ENCODE results near the gene BEGAIN.

The BEGAIN gene

GRCh38 chr14:100577986-100578431, 9.2 kb downstream of the BEGAIN start:
- H3K9me3 ChIP-seq (replicated peaks in 1 of 2; ENCODE audit: control insufficient read depth in 2 of 2, insufficient read depth in 1 of 2, low read depth in 1 of 2, low read length in 2 of 2): no peaks in the 10 kb centered on the region
- no peak overlapping the region for H2AFZ ChIP-seq (ENCODE audit: low read length)
- H4K91ac ChIP-seq (ENCODE audit: low read depth, low read length, poor library complexity): no peak overlapping the region
- peaks cover 1% of the 10 kb centered on the region for H3K79me1 ChIP-seq (ENCODE audit: low read depth, low read length)
- no peak overlapping the region for H3K23ac ChIP-seq (ENCODE audit: low read depth, low read length, poor library complexity)
- H3K4ac ChIP-seq (ENCODE audit: low read length): no peak overlapping the region
- H4K8ac ChIP-seq (ENCODE audit: low read depth, low read length): peak overlapping the region; percentile 92
- peak overlapping the region; percentile 48 for H2BK5ac ChIP-seq (ENCODE audit: low read length)
- H3K4me1 ChIP-seq (ENCODE audit: control insufficient read depth in 2 of 2, insufficient read depth in 1 of 2, low read depth in 1 of 2, low read length in 2 of 2): peaks cover 17 to 23% of the 10 kb centered on the region in 2 donors
- H3K36me3 ChIP-seq (replicated peaks in 1 of 2; ENCODE audit: control insufficient read depth in 2 of 2, insufficient read depth in 2 of 2, low read length in 2 of 2): no peaks in the 10 kb centered on the region
- H3K18ac ChIP-seq (ENCODE audit: low read length): peak overlapping the region; percentile 90
- no peak overlapping the region for H3K27ac ChIP-seq (replicated peaks; ENCODE audit: low read length)
- peak overlapping the region; percentile 30 for H3K9ac ChIP-seq (ENCODE audit: low read depth, low read length, poor library complexity)
- WGBS, 2 donors (ENCODE audit: extremely low coverage in 2 of 2, insufficient read length in 2 of 2, insufficient replicate concordance in 1 of 2): no CpG with 5 or more reads among the region's 8 CpGs
- H2BK120ac ChIP-seq (ENCODE audit: low read depth, low read length): no peak overlapping the region
- no peak overlapping the region for H3K4me2 ChIP-seq (ENCODE audit: insufficient read depth, low read length, poor library complexity, severe bottlenecking)
- no peak overlapping the region for H3K14ac ChIP-seq (ENCODE audit: low read length)
- no peak for DNase-seq (ENCODE audit: low spot score)
- H3K4me3 ChIP-seq (ENCODE audit: low read length in 2 of 2): no peak overlapping the region
- H2AK5ac ChIP-seq (ENCODE audit: low read depth, low read length): peak overlapping the region; percentile 78
- H2BK12ac ChIP-seq (ENCODE audit: low read length): peak overlapping the region; percentile 78
- peaks cover 0 to 22% (median 0%) of the 10 kb centered on the region in 3 experiments for H3K27me3 ChIP-seq (ENCODE audit: control insufficient read depth in 3 of 3, insufficient read depth in 3 of 3, low read depth in 1 of 3, low read length in 3 of 3)
- peak overlapping the region; percentile 38 for H2BK15ac ChIP-seq (ENCODE audit: low read length)

DNA sequence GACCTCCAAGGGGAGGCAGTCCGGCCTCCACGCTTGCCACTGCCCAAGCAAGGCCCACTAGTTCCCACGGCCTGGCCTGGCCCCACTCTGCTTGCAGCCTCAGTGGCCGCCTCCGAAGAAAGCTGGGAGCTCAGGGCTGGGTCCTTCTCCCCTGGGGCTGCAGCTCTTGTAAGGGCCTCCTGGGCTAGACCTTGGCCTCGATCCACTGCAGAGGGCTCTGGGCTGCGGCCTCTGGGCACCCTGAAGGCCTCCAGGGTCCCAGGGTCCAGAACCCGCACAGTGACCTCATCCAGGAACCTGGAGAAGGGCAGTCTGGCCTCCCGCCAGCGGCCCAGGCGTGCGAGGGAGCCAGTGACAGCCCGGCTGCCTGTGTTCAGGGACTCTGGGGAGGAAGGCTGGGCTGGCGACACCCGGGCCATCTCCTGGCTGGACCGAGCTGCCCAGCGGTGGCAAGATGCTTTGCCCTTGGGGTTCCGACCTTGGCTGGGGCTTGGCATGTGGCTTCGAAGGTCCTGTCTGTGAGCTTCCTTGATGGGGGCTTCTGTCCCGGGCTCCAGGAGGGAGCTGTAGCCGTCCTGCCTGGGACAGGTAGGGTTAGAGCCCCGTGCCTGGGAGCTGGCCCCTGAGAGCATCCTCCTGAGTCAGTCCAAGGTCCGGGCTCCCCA, 9.8 kb downstream of the BEGAIN start:
- peak overlapping the region; percentile 31 for H3K14ac ChIP-seq (ENCODE audit: low read length)
- H3K4me3 ChIP-seq (ENCODE audit: low read length in 2 of 2): no peak overlapping the region
- no peak overlapping the region for H4K91ac ChIP-seq (ENCODE audit: low read depth, low read length, poor library complexity)
- peaks cover 22 to 26% of the 10 kb centered on the region in 2 donors for H3K4me1 ChIP-seq (ENCODE audit: control insufficient read depth in 2 of 2, insufficient read depth in 1 of 2, low read depth in 1 of 2, low read length in 2 of 2)
- H2BK120ac ChIP-seq (ENCODE audit: low read depth, low read length): no peak overlapping the region
- H3K9ac ChIP-seq (ENCODE audit: low read depth, low read length, poor library complexity): no peak overlapping the region
- H3K9me3 ChIP-seq (replicated peaks in 1 of 2; ENCODE audit: control insufficient read depth in 2 of 2, insufficient read depth in 1 of 2, low read depth in 1 of 2, low read length in 2 of 2): no peaks in the 10 kb centered on the region
- peaks cover 1% of the 10 kb centered on the region for H3K79me1 ChIP-seq (ENCODE audit: low read depth, low read length)
- H4K8ac ChIP-seq (ENCODE audit: low read depth, low read length): no peak overlapping the region
- peak overlapping the region; percentile 38 for H2BK15ac ChIP-seq (ENCODE audit: low read length)
- no peak overlapping the region for H3K23ac ChIP-seq (ENCODE audit: low read depth, low read length, poor library complexity)
- H3K18ac ChIP-seq (ENCODE audit: low read length): peak overlapping the region; percentile 83
- peak overlapping the region; percentile 78 for H2BK12ac ChIP-seq (ENCODE audit: low read length)
- no peak overlapping the region for H3K27ac ChIP-seq (replicated peaks; ENCODE audit: low read length)
- DNase-seq (ENCODE audit: low spot score): no peak
- WGBS, 2 donors (ENCODE audit: extremely low coverage in 2 of 2, insufficient read length in 2 of 2, insufficient replicate concordance in 1 of 2): no CpG with 5 or more reads among the region's 23 CpGs
- no peak overlapping the region for H3K4ac ChIP-seq (ENCODE audit: low read length)
- peak overlapping the region; percentile 48 for H2BK5ac ChIP-seq (ENCODE audit: low read length)
- no peak overlapping the region for H2AFZ ChIP-seq (ENCODE audit: low read length)
- H3K27me3 ChIP-seq (ENCODE audit: control insufficient read depth in 3 of 3, insufficient read depth in 3 of 3, low read depth in 1 of 3, low read length in 3 of 3): peaks cover 0 to 22% (median 0%) of the 10 kb centered on the region in 3 experiments
- peak overlapping the region; percentile 78 for H2AK5ac ChIP-seq (ENCODE audit: low read depth, low read length)
- H3K4me2 ChIP-seq (ENCODE audit: insufficient read depth, low read length, poor library complexity, severe bottlenecking): no peak overlapping the region
- H3K36me3 ChIP-seq (replicated peaks in 1 of 2; ENCODE audit: control insufficient read depth in 2 of 2, insufficient read depth in 2 of 2, low read length in 2 of 2): no peaks in the 10 kb centered on the region

- Histone ChIP-seq H3K23ac (ENCODE audit: low read depth, low read length, poor library complexity) (peak overlapping the region; percentile 29), H3K4me2 (ENCODE audit: insufficient read depth, low read length, poor library complexity, severe bottlenecking) (no peak overlapping the region), H2BK12ac (ENCODE audit: low read length) (peak overlapping the region; percentile 66), H3K4me3 (ENCODE audit: low read length in 2 of 2) (peak overlapping the region in 1 of 2 donors; percentile 12), H2AFZ (ENCODE audit: low read length) (no peak overlapping the region), H2BK5ac (ENCODE audit: low read length) (peak overlapping the region; percentile 63), H2AK5ac (ENCODE audit: low read depth, low read length) (peak overlapping the region; percentile 95), H3K4ac (ENCODE audit: low read length) (no peak overlapping the region), H3K36me3 (replicated peaks in 1 of 2; ENCODE audit: control insufficient read depth in 2 of 2, insufficient read depth in 2 of 2, low read length in 2 of 2) (no peaks in the 10 kb centered on the region), H3K27me3 (ENCODE audit: control insufficient read depth in 3 of 3, insufficient read depth in 3 of 3, low read depth in 1 of 3, low read length in 3 of 3) (peaks cover 0 to 25% (median 0%) of the 10 kb centered on the region in 3 experiments), H3K4me1 (ENCODE audit: control insufficient read depth in 2 of 2, insufficient read depth in 1 of 2, low read depth in 1 of 2, low read length in 2 of 2) (peaks cover 22 to 26% of the 10 kb centered on the region in 2 donors), H3K18ac (ENCODE audit: low read length) (peak overlapping the region; percentile 71), H3K14ac (ENCODE audit: low read length) (no peak overlapping the region), H2BK120ac (ENCODE audit: low read depth, low read length) (no peak overlapping the region), H4K8ac (ENCODE audit: low read depth, low read length) (no peak overlapping the region), H2BK15ac (ENCODE audit: low read length) (peak overlapping the region; percentile 62), H3K9me3 (replicated peaks in 1 of 2; ENCODE audit: control insufficient read depth in 2 of 2, insufficient read depth in 1 of 2, low read depth in 1 of 2, low read length in 2 of 2) (no peaks in the 10 kb centered on the region), H4K91ac (ENCODE audit: low read depth, low read length, poor library complexity) (peak overlapping the region; percentile 38), H3K9ac (ENCODE audit: low read depth, low read length, poor library complexity) (no peak overlapping the region), H3K79me1 (ENCODE audit: low read depth, low read length) (peaks cover 1% of the 10 kb centered on the region), H3K27ac (replicated peaks; ENCODE audit: low read length) (no peak overlapping the region)
- no CpG with 5 or more reads among the region's 26 CpGs for WGBS, 2 donors (ENCODE audit: extremely low coverage in 2 of 2, insufficient read length in 2 of 2, insufficient replicate concordance in 1 of 2)
- no peak for DNase-seq (ENCODE audit: low spot score)
Observed at GRCh38 chr14:100576091-100577085, 10.8 kb downstream of the BEGAIN start.

All from neuronal stem cell (in vitro differentiated cells).